Fibroblast of peridontal ligament (primary cell): ENCODE results near the gene LYRM1.
A peak's percentile ranks its signal among the peaks of the same experiment; 100 is the strongest.

Experiments used
- DNase-seq: peaks from one replicate; pipeline ENCODE4 v3.0.0-alpha.2; 2010; ENCODE audit errors: extremely low read depth

Gene LYRM1

DNA sequence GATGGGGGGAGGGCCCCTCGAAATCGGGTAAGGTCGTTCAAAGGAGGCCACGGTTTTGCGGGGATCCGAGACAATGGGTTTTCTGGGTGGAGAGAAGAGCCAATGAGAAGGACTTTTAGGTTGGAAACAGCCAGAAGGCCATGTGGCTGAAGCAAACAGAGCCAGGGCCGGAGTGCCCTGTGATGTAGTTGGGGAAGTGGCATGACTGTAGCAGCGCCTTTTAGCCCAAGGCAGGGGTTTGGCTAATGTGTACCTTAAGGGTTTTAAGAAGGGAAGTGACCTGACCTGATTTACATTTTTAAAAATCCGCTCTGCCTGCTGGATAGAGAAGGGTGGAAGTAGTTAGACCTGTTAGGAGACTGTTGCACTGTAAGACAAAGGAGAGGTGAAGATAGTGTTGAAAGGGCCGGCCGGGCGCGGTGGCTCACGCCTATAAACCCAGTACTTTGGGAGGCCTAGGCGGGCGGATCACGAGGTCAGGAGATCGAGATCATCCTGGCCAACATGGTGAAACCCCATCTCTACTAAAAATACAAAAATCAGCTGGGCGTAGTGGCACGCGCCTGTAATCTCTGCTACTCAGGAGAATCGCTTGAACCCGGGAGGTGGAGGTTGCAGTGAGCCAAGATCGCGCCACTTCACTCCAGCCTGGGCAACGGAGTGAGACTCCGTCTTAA, 1.0 kb downstream of the LYRM1 start:
- peak; percentile 74 for DNase-seq

- no peak for DNase-seq
These were observed 1.9 kb downstream of the LYRM1 start for GRCh38 chr16:20902426-20902825.

- DNase-seq = no peak
These were observed 2.7 kb downstream of the LYRM1 start for GRCh38 chr16:20903116-20903898.

- no peak for DNase-seq
These were observed 3.4 kb downstream of the LYRM1 start for GRCh38 chr16:20903899-20904506.

DNA sequence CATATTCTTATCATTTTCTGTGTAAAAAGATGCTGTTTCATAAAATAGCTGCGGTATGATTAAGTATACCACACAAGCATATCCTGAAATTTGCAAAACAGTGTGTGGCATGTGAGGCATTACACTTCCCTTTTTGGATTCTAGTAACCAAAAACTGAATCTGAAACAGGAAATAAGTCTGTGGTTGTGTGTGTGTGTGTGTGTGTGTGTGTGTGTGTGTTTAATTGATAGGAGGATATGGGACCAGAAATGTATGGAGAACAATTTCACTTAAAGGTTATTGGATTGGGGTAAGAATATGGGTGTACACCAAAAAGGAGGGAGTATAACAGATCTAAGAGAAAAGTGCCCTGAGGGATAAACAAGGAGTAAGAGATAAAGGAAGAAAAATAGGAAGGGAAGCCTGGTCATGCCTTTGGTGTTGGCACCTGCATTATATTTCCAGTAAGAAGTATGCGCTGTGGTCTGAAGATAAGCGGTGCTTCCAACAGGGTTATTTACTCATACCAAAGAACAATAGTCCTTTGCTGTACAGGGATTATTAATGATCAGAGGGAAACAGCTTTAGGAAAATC, 4.0 kb downstream of the LYRM1 start:
- DNase-seq = peak; percentile 87

DNA sequence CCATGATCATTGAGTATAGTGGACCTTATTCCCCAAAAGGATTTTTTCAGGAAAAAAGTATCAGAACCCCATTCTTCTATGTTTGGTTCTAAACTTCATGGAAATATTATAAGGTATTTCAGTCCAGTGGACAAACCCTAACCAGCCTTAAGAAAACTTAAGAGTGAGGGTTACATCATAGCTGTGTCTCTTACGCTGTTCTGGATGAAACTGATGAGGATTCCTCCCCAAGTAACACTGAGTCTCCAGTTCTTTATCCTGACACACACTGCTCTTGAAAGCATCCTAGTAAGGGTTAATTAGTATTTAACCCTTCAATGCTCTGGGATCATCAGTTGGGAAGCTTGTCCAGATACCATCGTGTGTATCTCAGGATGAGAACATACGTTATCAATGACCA, 5.0 kb downstream of the LYRM1 start:
- peak; percentile 33 for DNase-seq

GRCh38 chr16:20906341-20907255, 6.0 kb downstream of the LYRM1 start:
- DNase-seq = peak; percentile 97

DNA sequence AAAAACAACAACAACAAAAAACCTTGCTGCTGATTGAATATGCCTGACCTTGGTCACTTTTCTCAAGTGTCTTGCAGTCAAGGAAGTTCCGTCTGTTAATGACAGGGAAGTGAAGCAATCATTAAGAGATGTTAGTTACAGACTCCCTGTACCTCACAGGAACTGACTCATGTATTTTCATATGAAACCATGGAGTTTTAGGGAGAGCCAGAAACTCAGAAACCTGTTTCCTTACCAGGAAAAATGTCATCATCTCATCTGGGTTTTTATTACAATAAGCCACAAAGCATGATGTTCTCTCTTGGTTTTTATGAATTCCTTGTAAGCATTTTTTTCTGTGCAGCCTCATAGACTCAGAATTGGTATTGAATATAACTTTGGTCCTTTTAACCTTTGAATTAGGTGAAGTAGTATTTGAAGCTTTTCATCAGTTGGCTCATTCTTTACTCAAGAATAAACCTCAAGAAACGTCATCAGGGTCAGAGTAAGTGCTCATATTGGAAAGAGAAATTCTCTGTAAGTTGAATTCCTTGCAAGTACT, 10.3 kb downstream of the LYRM1 start:
- DNase-seq = peak; percentile 93

GRCh38 chr16:20911361-20911760, 10.8 kb downstream of the LYRM1 start:
- peak; percentile 50 for DNase-seq

GRCh38 chr16:20916289-20916688, 15.7 kb downstream of the LYRM1 start:
- no peak for DNase-seq

DNA sequence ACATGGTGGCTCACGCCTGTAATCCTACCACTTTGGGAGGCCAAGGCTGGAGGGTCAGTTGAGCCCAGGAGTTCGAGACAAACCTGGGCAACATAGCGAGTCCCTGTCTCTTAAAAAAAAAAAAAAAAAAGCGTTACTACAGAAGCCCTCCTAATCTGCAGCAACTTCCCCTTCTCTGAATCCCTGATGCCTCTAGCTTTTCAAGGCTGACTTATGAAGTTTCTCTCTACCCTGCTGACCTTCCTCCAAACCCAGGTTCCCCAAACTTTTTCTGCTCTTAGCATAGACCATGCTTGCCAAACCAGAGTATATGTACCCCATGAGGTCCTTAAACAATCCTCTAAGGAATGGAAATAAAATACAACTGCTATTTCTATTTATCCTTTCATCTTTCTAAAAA, 16.4 kb downstream of the LYRM1 start:
- no peak for DNase-seq

DNA sequence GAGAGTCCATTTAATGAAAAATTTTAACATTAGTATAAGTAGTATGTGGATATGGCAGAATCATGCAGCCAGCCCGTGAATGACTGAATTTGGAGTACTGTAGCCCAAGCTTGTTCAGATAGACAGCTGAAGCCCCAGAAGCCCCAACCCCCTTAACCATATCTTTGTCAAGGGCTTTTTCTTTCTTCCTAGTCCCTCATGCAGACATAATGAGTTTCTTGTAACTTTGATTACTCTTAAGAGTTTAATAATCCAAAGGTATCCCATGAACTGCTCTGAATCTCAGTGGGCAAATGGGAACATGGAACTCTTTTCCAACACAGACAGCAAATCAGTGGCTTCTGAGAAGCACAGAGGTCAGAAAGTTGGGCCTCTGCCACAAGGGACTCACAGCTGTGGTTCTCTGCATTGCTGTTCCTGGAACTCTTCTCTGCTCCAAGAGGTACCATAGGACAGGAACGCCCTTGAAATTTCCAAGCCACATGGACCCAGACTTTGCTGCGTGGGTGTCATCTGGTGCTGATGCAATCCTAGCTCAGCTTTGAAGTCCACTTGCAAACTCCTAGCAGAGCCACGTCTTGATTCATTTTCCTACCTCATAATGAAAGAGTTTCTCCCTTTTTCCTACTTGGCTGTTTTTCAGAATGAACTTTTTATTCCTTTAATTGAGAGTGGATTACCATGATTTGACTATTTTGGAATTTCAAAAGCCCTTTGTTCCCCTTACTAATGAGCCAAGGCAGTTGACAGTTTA, 18.1 kb downstream of the LYRM1 start:
- peak; percentile 61 for DNase-seq

- DNase-seq = no peak
These were observed 19.5 kb downstream of the LYRM1 start for GRCh38 chr16:20920091-20920490.

GRCh38 chr16:20920799-20921198, 20.2 kb downstream of the LYRM1 start:
- DNase-seq = no peak

DNA sequence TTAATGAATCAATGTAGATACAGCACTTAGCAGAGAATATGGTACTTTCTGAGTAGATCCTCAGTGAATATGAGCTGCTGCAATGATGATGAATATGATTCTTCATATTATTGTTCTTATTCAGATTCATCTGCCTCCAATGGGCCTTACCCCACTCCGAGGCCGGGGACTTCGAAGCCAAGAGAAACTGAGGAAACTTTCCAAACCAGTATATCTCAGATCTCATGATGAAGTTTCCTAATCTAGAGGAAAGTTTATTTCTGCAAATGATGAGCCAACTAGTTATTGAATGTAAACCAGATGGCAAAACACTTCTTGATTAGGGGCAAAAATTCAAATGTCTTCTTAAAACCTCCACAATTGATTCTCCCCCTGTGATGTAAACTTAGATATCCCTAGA, 23.3 kb downstream of the LYRM1 start:
- peak; percentile 67 for DNase-seq

DNA sequence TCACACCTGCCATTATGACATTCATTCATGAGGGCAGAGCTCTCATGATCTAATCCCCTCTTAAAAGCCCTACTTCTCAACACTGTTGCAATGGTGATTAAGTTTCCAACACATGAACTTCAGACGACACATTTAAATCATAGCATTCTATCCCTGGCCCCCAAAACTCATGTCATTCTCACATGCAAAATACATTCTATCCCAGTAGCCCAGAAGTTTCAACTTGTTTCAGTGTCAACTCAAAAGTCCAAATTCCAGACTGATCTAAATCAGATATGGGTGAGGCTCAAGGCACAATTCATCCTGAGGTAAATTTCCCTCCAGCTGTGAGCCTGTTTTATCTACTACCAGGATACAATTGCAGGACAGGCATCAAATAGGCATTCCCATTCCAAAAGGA, 25.2 kb downstream of the LYRM1 start:
- DNase-seq = no peak

DNA sequence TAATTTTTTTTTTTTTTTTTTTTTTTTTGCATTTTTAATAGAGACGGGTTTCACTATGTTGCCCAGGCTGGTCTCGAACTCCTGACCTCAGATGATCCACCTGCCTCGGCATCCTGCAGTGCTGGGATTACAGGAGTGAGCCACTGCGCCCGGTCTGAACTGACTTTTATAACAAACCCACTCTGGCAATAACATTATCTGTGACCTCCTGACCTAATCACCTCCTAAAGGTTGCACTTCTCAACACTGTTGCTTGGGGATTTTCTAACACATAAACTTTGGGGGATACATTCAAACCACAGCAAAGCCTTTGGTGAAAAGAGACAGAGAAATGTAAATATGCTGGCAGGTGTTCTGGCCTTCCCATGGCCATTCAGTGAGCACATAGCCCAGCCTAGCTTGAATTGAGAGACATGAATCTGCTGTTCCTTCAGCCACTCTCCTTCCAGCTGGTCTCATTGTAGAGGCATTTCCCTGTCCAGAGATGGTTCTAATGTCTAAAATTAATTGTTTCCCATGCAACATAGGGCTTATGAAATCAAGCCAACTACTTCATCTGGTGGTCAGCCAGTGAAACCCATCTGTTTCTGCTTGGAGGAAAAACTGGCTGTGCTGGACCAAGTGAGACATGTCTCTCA, 28.3 kb downstream of the LYRM1 start:
- peak; percentile 87 for DNase-seq

DNA sequence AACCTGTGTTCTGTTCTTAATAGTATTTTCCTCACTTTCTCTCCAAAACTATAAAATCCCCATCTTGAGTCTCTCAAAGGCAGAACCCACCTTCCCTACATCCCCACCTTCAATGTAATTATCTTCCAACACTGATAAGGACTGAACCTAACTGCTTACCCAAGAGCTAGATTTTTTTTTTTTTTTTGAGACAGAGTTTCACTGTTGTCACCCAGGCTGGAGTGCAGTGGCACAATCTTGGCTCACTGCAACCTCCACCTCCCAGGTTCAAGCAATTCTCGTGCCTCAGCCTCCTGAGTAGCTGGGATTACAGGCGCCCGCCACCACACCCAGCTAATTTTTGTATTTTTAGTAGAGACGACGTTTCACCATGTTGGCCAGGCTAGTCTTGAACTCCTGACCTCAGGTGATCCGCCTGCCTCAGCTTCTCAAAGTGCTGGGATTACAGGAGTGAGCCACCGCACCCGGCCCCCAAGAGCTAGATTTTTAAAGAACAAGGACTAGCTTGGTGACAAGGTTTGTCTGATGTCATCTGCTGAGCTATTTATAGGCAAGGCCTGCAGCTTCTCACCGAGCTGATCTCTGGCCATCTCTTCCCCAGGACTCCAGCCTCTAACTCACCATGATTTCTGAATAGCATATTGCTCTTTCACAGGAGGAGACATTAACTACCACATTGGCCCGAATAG, 29.2 kb downstream of the LYRM1 start:
- DNase-seq = peak; percentile 15

- no peak for DNase-seq
These were observed 29.8 kb downstream of the LYRM1 start for GRCh38 chr16:20930365-20930690.
